ENCODE results near the gene PAPOLB.
A peak's percentile ranks its signal among the peaks of the same experiment; 100 is the strongest.

Gene PAPOLB

GRCh38 chr7:4834601-4835397, 27.0 kb downstream of the PAPOLB start:
- TF ChIP-seq JUND (IDR thresholded peaks at IDR 0.05; ENCODE audit: low read depth): no peak
- in situ Hi-C loops (cut with HindIII; ENCODE audit: low pct_unique_long_range_greater_than_20kb, low sequenced_read_pairs): no loop called here
- no peak for DNase-seq (ENCODE audit: low read depth in 1 of 2, low spot score in 1 of 2)

- no peak for TF ChIP-seq JUND (IDR thresholded peaks at IDR 0.05; ENCODE audit: low read depth)
- in situ Hi-C loops (cut with HindIII; ENCODE audit: low pct_unique_long_range_greater_than_20kb, low sequenced_read_pairs): no loop called here
- DNase-seq (ENCODE audit: low read depth in 1 of 2, low spot score in 1 of 2): no peak
Measured at GRCh38 chr7:4833691-4834600, 27.9 kb downstream of the PAPOLB start.

GRCh38 chr7:4833176-4833575, 28.7 kb downstream of the PAPOLB start:
- in situ Hi-C loops (cut with HindIII; ENCODE audit: low pct_unique_long_range_greater_than_20kb, low sequenced_read_pairs): no loop called here
- DNase-seq (ENCODE audit: low read depth in 1 of 2, low spot score in 1 of 2): no peak
- TF ChIP-seq JUND (IDR thresholded peaks at IDR 0.05; ENCODE audit: low read depth): no peak

- in situ Hi-C loops (cut with HindIII; ENCODE audit: low pct_unique_long_range_greater_than_20kb, low sequenced_read_pairs): no loop called here
- TF ChIP-seq JUND (IDR thresholded peaks at IDR 0.05; ENCODE audit: low read depth): no peak
Measured at GRCh38 chr7:4832711-4833110, 29.1 kb downstream of the PAPOLB start.

GRCh38 chr7:4831723-4832495, 29.9 kb downstream of the PAPOLB start:
- TF ChIP-seq JUND (IDR thresholded peaks at IDR 0.05; ENCODE audit: low read depth): no peak
- DNase-seq (ENCODE audit: low read depth in 1 of 2, low spot score in 1 of 2): peak; percentile 74 to 99
- in situ Hi-C loops (cut with HindIII; ENCODE audit: low pct_unique_long_range_greater_than_20kb, low sequenced_read_pairs): no loop called here

More at GRCh38 chr7:4832711-4833110, 29.1 kb downstream of the PAPOLB start:
- DNase-seq (ENCODE audit: low read depth in 1 of 2, low spot score in 1 of 2): peak in 1 of 2 experiments; percentile 70

GRCh38 chr7:4830176-4830575, 31.7 kb downstream of the PAPOLB start:
- in situ Hi-C loops (cut with HindIII; ENCODE audit: low pct_unique_long_range_greater_than_20kb, low sequenced_read_pairs): no loop called here
- TF ChIP-seq JUND (IDR thresholded peaks at IDR 0.05; ENCODE audit: low read depth): no peak
- DNase-seq (ENCODE audit: low read depth in 1 of 2, low spot score in 1 of 2): peak in 1 of 2 experiments; percentile 91

- DNase-seq (ENCODE audit: low read depth in 1 of 2, low spot score in 1 of 2): no peak
- in situ Hi-C loops (cut with HindIII; ENCODE audit: low pct_unique_long_range_greater_than_20kb, low sequenced_read_pairs): no loop called here
- TF ChIP-seq JUND (IDR thresholded peaks at IDR 0.05; ENCODE audit: low read depth): no peak
Measured at GRCh38 chr7:4828720-4829383, 33.0 kb downstream of the PAPOLB start.

- TF ChIP-seq JUND (IDR thresholded peaks at IDR 0.05; ENCODE audit: low read depth): no peak
- in situ Hi-C loops (cut with HindIII; ENCODE audit: low pct_unique_long_range_greater_than_20kb, low sequenced_read_pairs): no loop called here
- DNase-seq (ENCODE audit: low read depth in 1 of 2, low spot score in 1 of 2): peak in 1 of 2 experiments; percentile 82
Measured at GRCh38 chr7:4825081-4825480, 36.7 kb downstream of the PAPOLB start.

- in situ Hi-C loops (cut with HindIII; ENCODE audit: low pct_unique_long_range_greater_than_20kb, low sequenced_read_pairs): no loop called here
- DNase-seq (ENCODE audit: low read depth in 1 of 2, low spot score in 1 of 2): no peak
- no peak for TF ChIP-seq JUND (IDR thresholded peaks at IDR 0.05; ENCODE audit: low read depth)
Measured at GRCh38 chr7:4824120-4824775, 37.6 kb downstream of the PAPOLB start.

GRCh38 chr7:4823441-4824119, 38.2 kb downstream of the PAPOLB start:
- no peak for TF ChIP-seq JUND (IDR thresholded peaks at IDR 0.05; ENCODE audit: low read depth)
- in situ Hi-C loops (cut with HindIII; ENCODE audit: low pct_unique_long_range_greater_than_20kb, low sequenced_read_pairs): no loop called here
- DNase-seq (ENCODE audit: low read depth in 1 of 2, low spot score in 1 of 2): peak in 1 of 2 experiments; percentile 37

GRCh38 chr7:4822677-4823076, 39.2 kb downstream of the PAPOLB start:
- no peak for TF ChIP-seq JUND (IDR thresholded peaks at IDR 0.05; ENCODE audit: low read depth)
- in situ Hi-C loops (cut with HindIII; ENCODE audit: low pct_unique_long_range_greater_than_20kb, low sequenced_read_pairs): no loop called here
- no peak for DNase-seq (ENCODE audit: low read depth in 1 of 2, low spot score in 1 of 2)

Data from T47D (cell line).